Adrenal gland (tissue), 12 donors: Measurements from ENCODE around the gene ANKDD1A. TPM values are rescaled to one million over a fixed set of nuclear protein-coding genes. Genes with fewer than 3 reads are reported as not detected.

Experiments used
- DNase-seq, 7 donors: peaks; one replicate each; pipeline ENCODE4 v3.0.0-alpha.2; 2019 to 2020
- H3K27ac ChIP-seq, 5 donors: fragments of 200-600 bp; sonication (generic) in 4 of 5; 1 replicate in 3 of 5; 2 replicates in 2 of 5; pipeline versions ENCODE4 v1.5.1 to v1.8.0; 2016 to 2020; ENCODE audit warnings: mild to moderate bottlenecking in 1 of 5
- H3K27me3 ChIP-seq: fragments of 200-600 bp; 2 replicates; pipeline ENCODE4 v1.8.0; 2021
- H3K36me3 ChIP-seq, 2 donors: fragments of 200-600 bp; replicated peaks in 1 of 2; 1 replicate in 1 of 2; 2 replicates in 1 of 2; pipeline versions ENCODE4 v1.5.1 to v1.8.0; 2018 to 2022
- H3K4me1 ChIP-seq, 2 donors: fragments of 200-600 bp; replicated peaks in 1 of 2; 1 replicate in 1 of 2; 2 replicates in 1 of 2; pipeline versions ENCODE4 v1.5.1 to v1.8.0; 2018 to 2021
- H3K4me3 ChIP-seq, 4 donors: fragments of 200-600 bp; sonication (generic) in 3 of 4; one replicate each; pipeline ENCODE4 v1.5.1; 2016 to 2018
- H3K9me3 ChIP-seq, 3 donors: fragments of 200-600 bp; sonication (generic) in 1 of 3; replicated peaks in 1 of 3; 1 replicate in 2 of 3; 2 replicates in 1 of 3; pipeline versions ENCODE4 v1.5.1 to v1.8.0; 2016 to 2021
- CTCF ChIP-seq, 6 experiments: fragments of 450-650 bp in 4 of 6; fragments of 200-600 bp in 2 of 6; sonication (generic) in 1 of 6; IDR thresholded peaks; 1 replicate in 5 of 6; 2 replicates in 1 of 6; pipeline versions ENCODE4 v1.5.1 to v1.8.0; 2016 to 2021; ENCODE audit warnings: antibody characterized with exemption in 6 of 6, mild to moderate bottlenecking in 2 of 6, moderate library complexity in 1 of 6
- POLR2A ChIP-seq, 2 donors: fragments of 450-650 bp; IDR thresholded peaks; one replicate each; pipeline ENCODE4 v1.6.1; 2017; ENCODE audit warnings: antibody characterized with exemption in 2 of 2, mild to moderate bottlenecking in 2 of 2, moderate library complexity in 1 of 2
- WGBS, 4 donors: extraction: QIAGEN DNeasy Blood & Tissue Kit in 2 of 4; methylation state at CpG; one replicate each; pipeline versions ENCODE4 v1.1.5 to v1.1.7; 2013 to 2017; 5-methylcytosine and 5-hydroxymethylcytosine counted together
- intact Hi-C, 2 donors: fragments of 100-400 bp; cut with DNase I; formaldehyde crosslinking; loops; one replicate each; pipeline versions ENCODE4 v1.14.1 to v1.15.0; 2022 to 2023
- polyA plus RNA-seq, 3 donors: library from polyadenylated mRNA; stranded (reverse); fragments of 200-250 nt in 2 of 3; fragments of 350-450 nt in 1 of 3; fragmentation: Illumina TruSeq in 1 of 3; extraction: RNeasy Lipid Tissue Mini Kit (QIAGEN cat#74804) in 1 of 3; gene quantifications; one replicate each; pipeline ENCODE4 v1.2.3, GENCODE V29; 2013 to 2014
- total RNA-seq, 9 donors: library from RNA; depleted of rRNA in 4 of 9; stranded (reverse); fragments of >200 nt in 4 of 9; fragments of 120-200 nt in 1 of 9; fragmentation: NEBNext Ultra II Directional in 1 of 9; extraction: Animal tissue kit (Norgen Biotek cat#: 25700) in 1 of 9; gene quantifications; one replicate each; pipeline versions ENCODE4 v1.1.0 to v1.2.4, GENCODE V29; 2013 to 2023
- donor health status: healthy with polysubstance abuse.
- donor health status: Bipolar disorder and iron deficiency.
- donor health status: DM: yes; HTN: yes; CAD: no.
- donor health status: DM: no; HTN: no; CAD: no.
- donor health status: DM: no; HTN: no; CAD: no.
- donor health status: DM: yes; HTN: yes; CAD: no.

ANKDD1A gene
- total and polyA plus RNA-seq, 12 donors = 7.0 to 41.7 (median 28.4) TPM

DNA sequence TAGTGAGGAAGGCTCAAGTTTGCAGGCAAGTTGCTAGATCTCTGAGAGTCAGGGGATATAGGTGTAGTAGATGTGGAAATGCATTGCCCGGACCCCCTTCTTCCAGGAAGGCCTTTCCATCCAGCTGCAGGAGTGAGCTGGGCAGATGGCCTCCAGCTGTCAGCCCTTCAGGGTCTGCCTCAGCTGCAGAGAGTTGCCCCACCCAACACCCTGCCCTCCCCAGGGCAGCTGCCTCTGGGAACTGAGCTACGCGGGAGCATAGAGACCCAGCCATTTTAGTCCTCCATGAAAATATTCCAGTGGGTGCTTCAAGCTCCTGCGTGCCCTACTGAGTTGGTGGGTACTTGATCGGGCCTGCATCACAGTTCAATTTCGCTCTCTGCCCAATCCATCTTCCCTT is 48.5 kb downstream of the ANKDD1A start:
- intact Hi-C loops = no loop called here
- no peak overlapping the region for H3K4me3 ChIP-seq
- no peak for DNase-seq
- no peak overlapping the region for H3K27ac ChIP-seq
- TF ChIP-seq CTCF (IDR thresholded peaks at IDR 0.05) = no peak
- no peak for TF ChIP-seq POLR2A (IDR thresholded peaks at IDR 0.05)
- H3K4me1 ChIP-seq = no peaks in the 10 kb centered on the region
- 96 to 100% (median 97%) methylated on average over 4 to 6 of the region's 6 CpGs for WGBS, 4 donors
- H3K9me3 ChIP-seq = no peaks in the 10 kb centered on the region
- H3K27me3 ChIP-seq = no peaks in the 10 kb centered on the region
- peaks cover 0 to 94% of the 10 kb centered on the region in 2 donors for H3K36me3 ChIP-seq

DNA sequence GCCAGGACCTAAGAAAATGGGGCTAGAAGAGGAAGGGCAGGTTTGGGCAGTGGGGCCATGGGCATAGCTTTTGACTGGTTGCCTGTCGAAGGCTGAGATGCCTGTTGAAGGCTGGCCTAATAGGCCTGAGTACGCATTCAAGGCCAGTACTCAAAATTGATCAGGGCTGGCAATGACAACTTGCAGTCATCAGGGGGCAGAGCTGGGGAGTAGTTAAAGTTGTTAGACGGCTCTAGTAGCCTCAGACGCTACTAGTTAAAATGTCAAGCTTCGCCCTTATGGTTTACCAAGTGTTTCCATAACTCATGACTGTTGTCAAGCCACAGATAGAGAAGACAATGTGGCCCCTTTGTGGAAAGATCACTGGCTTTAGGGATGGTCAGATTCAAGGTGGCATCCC is 49.3 kb downstream of the ANKDD1A start:
- peaks cover 0 to 90% of the 10 kb centered on the region in 2 donors for H3K36me3 ChIP-seq
- intact Hi-C loops = no loop called here
- WGBS, 4 donors = 82 to 93% (median 88%) methylated on average over 5 of the region's 5 CpGs

DNA sequence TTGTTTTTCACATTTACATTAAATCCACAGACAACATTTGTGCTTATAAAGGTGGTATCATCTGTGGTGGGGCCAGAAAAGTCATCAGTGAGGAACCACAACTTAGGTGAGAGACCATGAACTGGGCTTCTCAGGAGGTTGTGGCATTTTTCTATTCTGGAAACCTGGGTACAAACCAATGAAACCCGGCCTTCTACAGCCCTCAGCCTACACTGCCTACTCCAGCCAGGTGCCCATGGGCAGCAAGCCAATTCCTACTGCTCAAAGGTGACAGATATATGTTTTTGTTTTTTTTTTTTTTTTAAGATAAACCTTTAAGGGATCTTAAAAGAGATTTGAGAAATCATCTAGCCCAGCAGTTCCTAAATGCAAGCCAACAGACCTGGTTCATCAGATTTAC is 57.7 kb downstream of the ANKDD1A start:
- DNase-seq = no peak
- TF ChIP-seq CTCF (IDR thresholded peaks at IDR 0.05) (no peak), POLR2A (IDR thresholded peaks at IDR 0.05) (no peak)
- H3K4me3 ChIP-seq = no peak overlapping the region
- WGBS, 4 donors = 94 to 100% (median 100%) methylated on average over 1 of the region's 1 CpG
- no peaks in the 10 kb centered on the region for H3K9me3 ChIP-seq
- H3K27me3 ChIP-seq = no peaks in the 10 kb centered on the region
- H3K36me3 ChIP-seq = peaks cover 0 to 73% of the 10 kb centered on the region in 2 donors
- H3K4me1 ChIP-seq = no peaks in the 10 kb centered on the region
- intact Hi-C loops = no loop called here
- no peak overlapping the region for H3K27ac ChIP-seq

More for the DNA sequence above, 49.3 kb downstream of the ANKDD1A start:
- Histone ChIP-seq H3K9me3 (no peaks in the 10 kb centered on the region), H3K4me3 (no peak overlapping the region), H3K4me1 (no peaks in the 10 kb centered on the region), H3K27me3 (no peaks in the 10 kb centered on the region), H3K27ac (no peak overlapping the region)
- DNase-seq = no peak
- TF ChIP-seq POLR2A (IDR thresholded peaks at IDR 0.05) = no peak
- TF ChIP-seq CTCF (IDR thresholded peaks at IDR 0.05) = no peak

DNA sequence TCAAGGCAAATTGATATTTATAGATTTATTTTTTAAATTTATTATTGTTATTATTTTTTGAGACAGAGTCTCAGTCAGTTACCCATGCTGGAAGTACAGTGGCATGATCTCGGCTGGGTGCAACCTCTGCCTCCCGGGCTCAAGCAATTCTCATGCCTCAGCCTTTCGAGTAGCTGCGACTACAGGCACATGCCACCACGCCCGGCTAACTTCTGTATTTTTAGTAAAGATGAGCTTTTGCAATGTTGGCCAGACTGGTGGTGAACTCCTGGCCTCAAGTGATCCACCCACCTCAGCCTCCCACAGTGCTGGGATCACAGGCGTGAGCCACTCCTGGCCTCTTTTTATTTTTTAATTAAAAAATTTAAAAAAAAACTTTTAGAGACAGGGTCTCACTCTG is 59.0 kb downstream of the ANKDD1A start:
- WGBS, 4 donors = 84 to 91% (median 86%) methylated on average over 7 of the region's 7 CpGs
- peaks cover 0 to 74% of the 10 kb centered on the region in 2 donors for H3K36me3 ChIP-seq

More for the DNA sequence above, 59.0 kb downstream of the ANKDD1A start:
- Histone ChIP-seq H3K9me3 (no peaks in the 10 kb centered on the region), H3K27ac (no peak overlapping the region), H3K4me1 (no peaks in the 10 kb centered on the region), H3K27me3 (no peaks in the 10 kb centered on the region), H3K4me3 (no peak overlapping the region)
- TF ChIP-seq CTCF (IDR thresholded peaks at IDR 0.05) = no peak
- no peak for TF ChIP-seq POLR2A (IDR thresholded peaks at IDR 0.05)
- no peak for DNase-seq
- intact Hi-C loops = no loop called here
